HepG2 (cell line): ENCODE results near the gene LCP2. TPM values are rescaled to one million over a fixed set of nuclear protein-coding genes. Genes with fewer than 3 reads are reported as not detected.

Experiments
- ATAC-seq: fragments of 200-7000 bp; cut with Tn5 transposase; 3 replicates; pipeline ENCODE4 v1.9.1; 2020; ENCODE audit warnings: mild to moderate bottlenecking, moderate library complexity
- BruUV-seq: library from RNA; stranded (reverse); fragments of 400-500 nt; replicated peaks from 2 replicates; lab custom pipeline; 2021; lab: Mats Ljungman, UMichigan
- CTCF ChIA-PET: fragments of 300-600 bp; formaldehyde crosslinking; extraction: SDS; loops from one replicate; lab custom pipeline; 2021; ENCODE audit warnings: low total read pairs, inconsistent platforms, low intra/inter-chr PET ratio; lab: Yijun Ruan, JAX
- POLR2A ChIA-PET: fragments of 350-600 bp; sonication (Branson Sonifier 250); formaldehyde crosslinking; loops from one replicate; lab custom pipeline; 2020; ENCODE audit warnings: antibody characterized with exemption, inconsistent platforms; lab: Yijun Ruan, JAX
- DNase-seq: peaks from one replicate; pipeline ENCODE4 v3.0.0-alpha.2; 2015; ENCODE audit warnings: low spot score
- FAIRE-seq: peaks from 3 replicates; lab custom pipeline; 2011; peaks lifted over from hg19 to GRCh38; lab: Jason Lieb, UNC
- H2AFZ ChIP-seq: one replicate; pipeline ENCODE4 v1.6.1; 2011; ENCODE audit warnings: low read length, inconsistent platforms
- H3K27ac ChIP-seq: fragments of 300-600 bp; 3 replicates; pipeline ENCODE4 v1.8.0; 2011; ENCODE audit warnings: mixed run types, mild to moderate bottlenecking, mixed read lengths, low read length, inconsistent platforms; ENCODE audit not compliant: insufficient read depth; ENCODE audit errors: extremely low read length
- H3K27me3 ChIP-seq, 2 experiments: fragments of 200-600 bp in 1 of 2; 2 replicates in 1 of 2; 3 replicates in 1 of 2; pipeline versions ENCODE4 v1.6.0 to v1.8.0; 2011; ENCODE audit warnings: low read length in 2 of 2, mild to moderate bottlenecking in 2 of 2, moderate library complexity in 2 of 2, inconsistent platforms in 1 of 2; ENCODE audit not compliant: insufficient read depth in 2 of 2, control insufficient read depth in 1 of 2
- H3K36me3 ChIP-seq, 2 experiments: fragments of 200-600 bp in 1 of 2; replicated peaks in 1 of 2; 2 replicates in 1 of 2; 3 replicates in 1 of 2; pipeline versions ENCODE4 v1.5.1 to v1.8.0; 2011; ENCODE audit warnings: low read length in 2 of 2, inconsistent platforms in 1 of 2; ENCODE audit not compliant: insufficient read depth in 2 of 2, control insufficient read depth in 1 of 2
- H3K4me1 ChIP-seq: 2 replicates; pipeline ENCODE4 v1.5.1; 2012; ENCODE audit warnings: low read length, inconsistent platforms; ENCODE audit not compliant: insufficient read depth
- H3K4me2 ChIP-seq: 2 replicates; pipeline ENCODE4 v1.6.0; 2011; ENCODE audit warnings: low read depth, low read length, inconsistent platforms
- H3K4me3 ChIP-seq, 3 experiments: fragments of 200-600 bp in 1 of 3; sonication (generic), shearing (Covaris generic) in 1 of 3; replicated peaks in 1 of 3; 2 replicates each; pipeline ENCODE4 v1.5.1; 2011 to 2016; ENCODE audit warnings: low read length in 3 of 3, inconsistent platforms in 2 of 3, low read depth in 2 of 3, mild to moderate bottlenecking in 2 of 3, control low read depth in 1 of 3, mixed read lengths in 1 of 3; ENCODE audit not compliant: insufficient read depth in 1 of 3
- H3K79me2 ChIP-seq: one replicate; pipeline ENCODE4 v1.6.1; 2011; ENCODE audit warnings: low read length, inconsistent platforms; ENCODE audit not compliant: insufficient read depth
- H3K9ac ChIP-seq: 2 replicates; pipeline ENCODE4 v1.6.0; 2011; ENCODE audit warnings: mild to moderate bottlenecking, low read depth, low read length, inconsistent platforms; ENCODE audit not compliant: insufficient read depth
- H3K9me3 ChIP-seq: 2 replicates; pipeline ENCODE4 v1.5.1; 2012; ENCODE audit warnings: mild to moderate bottlenecking, low read length
- H4K20me1 ChIP-seq: 2 replicates; pipeline ENCODE4 v1.6.0; 2011; ENCODE audit warnings: inconsistent platforms, mild to moderate bottlenecking, low read length, moderate library complexity; ENCODE audit not compliant: insufficient read depth
- AHDC1 ChIP-seq: sonication (generic); formaldehyde crosslinking; IDR thresholded peaks from 2 replicates; pipeline ENCODE4 v1.5.1; 2020; ENCODE audit warnings: mild to moderate bottlenecking, missing genetic modification reagents, borderline replicate concordance
- CREB1 ChIP-seq, 2 experiments: fragments of 450-650 bp in 1 of 2; IDR thresholded peaks; 2 replicates each; pipeline ENCODE4 v1.6.1; 2016 to 2017; ENCODE audit warnings: control low read depth in 1 of 2, mild to moderate bottlenecking in 1 of 2, missing compliant biosample characterization in 1 of 2, missing genetic modification characterization in 1 of 2
- GMEB2 ChIP-seq: IDR thresholded peaks from 2 replicates; pipeline ENCODE4 v1.6.1; 2016; ENCODE audit warnings: missing biosample characterization, missing genetic modification reagents, low read depth
- POLR2G ChIP-seq: fragments of 200-400 bp; formaldehyde crosslinking; IDR thresholded peaks from 2 replicates; pipeline ENCODE4 v1.6.1; 2018; ENCODE audit warnings: mild to moderate bottlenecking, low read depth, low read length, moderate library complexity
- RAD51 ChIP-seq: fragments of 450-650 bp; IDR thresholded peaks from 2 replicates; pipeline ENCODE4 v1.6.1; 2016; ENCODE audit warnings: borderline replicate concordance
- ZNF136 ChIP-seq: sonication (generic); formaldehyde crosslinking; IDR thresholded peaks from 2 replicates; pipeline ENCODE4 v1.8.1; 2022; ENCODE audit warnings: low read depth, mild to moderate bottlenecking, moderate library complexity, missing genetic modification reagents
- ZNF343 ChIP-seq: sonication (generic); formaldehyde crosslinking; IDR thresholded peaks from 2 replicates; pipeline ENCODE4 v1.4.0; 2020; ENCODE audit warnings: mild to moderate bottlenecking, missing genetic modification reagents
- ZNF562 ChIP-seq: sonication (generic); formaldehyde crosslinking; IDR thresholded peaks from 2 replicates; pipeline ENCODE4 v1.8.0; 2022; ENCODE audit warnings: missing genetic modification reagents, borderline replicate concordance
- ZNF83 ChIP-seq: sonication (generic); formaldehyde crosslinking; IDR thresholded peaks from 2 replicates; pipeline ENCODE4 v1.4.0; 2020; ENCODE audit warnings: missing genetic modification reagents, mild to moderate bottlenecking, borderline replicate concordance
- ZSCAN9 ChIP-seq: IDR thresholded peaks from 2 replicates; pipeline ENCODE4 v1.6.1; 2016; ENCODE audit warnings: borderline replicate concordance
- WGBS: methylation state at CpG from one replicate; pipeline ENCODE4 v1.1.6; 2017; ENCODE audit warnings: low lambda C conversion rate; 5-methylcytosine and 5-hydroxymethylcytosine counted together
- in situ Hi-C: cut with HindIII; loops from 2 replicates; pipeline ENCODE4 v1.10.0; 2017; ENCODE audit warnings: low pct_unique_long_range_greater_than_20kb; ENCODE audit not compliant: extremely low pct_ligation_motif_present
- intact Hi-C: fragments of 100-400 bp; cut with micrococcal nuclease; formaldehyde crosslinking; loops from one replicate; pipeline ENCODE4 v1.10.0; 2022; ENCODE audit not compliant: unreplicated experiment
- polyA plus RNA-seq, 8 experiments: library from polyadenylated mRNA; depleted of rRNA in 3 of 8; stranded (reverse) in 7 of 8; unstranded in 1 of 8; fragments of >200 nt; fragmentation: Illumina TruSeq in 4 of 8; extraction: Trizol in 4 of 8; gene quantifications; 2 replicates each; pipeline versions ENCODE4 v1.2.1 to v1.2.3, GENCODE V29; 2011 to 2016; ENCODE audit warnings: low read depth in 4 of 8, missing spikeins in 1 of 8, mixed read lengths in 1 of 8; ENCODE audit not compliant: insufficient read depth in 1 of 8
- total RNA-seq, 5 experiments: library from RNA; depleted of rRNA; stranded (reverse); fragments of >200 nt; fragmentation: Illumina TruSeq; extraction: Trizol; gene quantifications; 2 replicates each; pipeline ENCODE4 v1.2.3, GENCODE V29; 2016; ENCODE audit warnings: low read depth in 1 of 5
- TF ChIP-seq, protein P1 (sequence below): sonication (generic); formaldehyde crosslinking; IDR thresholded peaks from 2 replicates; pipeline ENCODE4 v1.4.0; 2020; ENCODE audit warnings: mild to moderate bottlenecking, missing genetic modification reagents
- TF ChIP-seq, protein P2 (sequence below): sonication (generic); formaldehyde crosslinking; IDR thresholded peaks from 2 replicates; pipeline ENCODE4 v1.4.0; 2020; ENCODE audit warnings: mild to moderate bottlenecking, missing genetic modification reagents

Gene LCP2
- total and polyA plus RNA-seq, 2 of the 13 experiments (the other 11 are each of a cell fraction or from before 2014, with no cell fraction given), result not detected

DNA sequence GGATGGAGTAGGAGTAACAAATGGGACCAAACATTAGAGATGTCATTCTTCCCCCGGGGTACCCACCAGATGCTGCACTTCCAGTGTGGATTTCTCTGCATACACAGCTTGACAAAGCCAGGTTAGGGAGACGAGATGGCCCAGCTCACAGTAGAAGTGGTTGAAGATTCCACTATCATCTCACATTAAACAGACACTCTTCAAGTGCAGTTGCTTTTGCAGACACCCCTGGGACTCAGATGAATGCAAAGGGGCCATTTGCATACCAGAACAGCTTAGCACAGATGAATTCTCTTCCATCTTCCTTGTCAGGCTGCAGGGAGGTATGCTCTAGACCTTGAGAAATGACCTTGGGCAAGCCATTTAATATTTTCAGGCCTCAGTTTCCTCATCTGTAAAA lies 77.4 kb downstream of the LCP2 start:
- Histone ChIP-seq H3K27me3 (no peaks in the 10 kb centered on the region), H3K4me2 (no peak overlapping the region), H2AFZ (no peak overlapping the region), H3K4me1 (no peaks in the 10 kb centered on the region), H3K27ac (no peak overlapping the region), H3K36me3 (no peaks in the 10 kb centered on the region), H4K20me1 (no peaks in the 10 kb centered on the region), H3K4me3 (no peak overlapping the region), H3K9me3 (no peaks in the 10 kb centered on the region)
- intact Hi-C loops (no loop called here), in situ Hi-C loops (no loop called here)
- ChIA-PET POLR2A (no interaction called here), CTCF (no interaction called here)
- DNase-seq, result no peak
- no peak for ATAC-seq
- FAIRE-seq, result no peak
- BruUV-seq, result no TSS peak
- 0% methylated on average over 1 of the region's 2 CpGs for WGBS
- TF ChIP-seq, protein P1, sequence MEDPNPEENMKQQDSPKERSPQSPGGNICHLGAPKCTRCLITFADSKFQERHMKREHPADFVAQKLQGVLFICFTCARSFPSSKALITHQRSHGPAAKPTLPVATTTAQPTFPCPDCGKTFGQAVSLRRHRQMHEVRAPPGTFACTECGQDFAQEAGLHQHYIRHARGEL (CRISPR knock-in tag), result no peak
- no peak for TF ChIP-seq ZNF136 (CRISPR knock-in tag)
- TF ChIP-seq ZNF83 (CRISPR knock-in tag), result no peak
- no peak for TF ChIP-seq CREB1 (IDR thresholded peaks at IDR 0.05)
- TF ChIP-seq CREB1 (CRISPR knock-in tag; IDR thresholded peaks at IDR 0.05), result no peak
- TF ChIP-seq POLR2G, result no peak
- TF ChIP-seq ZSCAN9, result no peak
- no peak for TF ChIP-seq RAD51
- no peak for TF ChIP-seq GMEB2 (CRISPR knock-in tag)
- TF ChIP-seq, protein P2, sequence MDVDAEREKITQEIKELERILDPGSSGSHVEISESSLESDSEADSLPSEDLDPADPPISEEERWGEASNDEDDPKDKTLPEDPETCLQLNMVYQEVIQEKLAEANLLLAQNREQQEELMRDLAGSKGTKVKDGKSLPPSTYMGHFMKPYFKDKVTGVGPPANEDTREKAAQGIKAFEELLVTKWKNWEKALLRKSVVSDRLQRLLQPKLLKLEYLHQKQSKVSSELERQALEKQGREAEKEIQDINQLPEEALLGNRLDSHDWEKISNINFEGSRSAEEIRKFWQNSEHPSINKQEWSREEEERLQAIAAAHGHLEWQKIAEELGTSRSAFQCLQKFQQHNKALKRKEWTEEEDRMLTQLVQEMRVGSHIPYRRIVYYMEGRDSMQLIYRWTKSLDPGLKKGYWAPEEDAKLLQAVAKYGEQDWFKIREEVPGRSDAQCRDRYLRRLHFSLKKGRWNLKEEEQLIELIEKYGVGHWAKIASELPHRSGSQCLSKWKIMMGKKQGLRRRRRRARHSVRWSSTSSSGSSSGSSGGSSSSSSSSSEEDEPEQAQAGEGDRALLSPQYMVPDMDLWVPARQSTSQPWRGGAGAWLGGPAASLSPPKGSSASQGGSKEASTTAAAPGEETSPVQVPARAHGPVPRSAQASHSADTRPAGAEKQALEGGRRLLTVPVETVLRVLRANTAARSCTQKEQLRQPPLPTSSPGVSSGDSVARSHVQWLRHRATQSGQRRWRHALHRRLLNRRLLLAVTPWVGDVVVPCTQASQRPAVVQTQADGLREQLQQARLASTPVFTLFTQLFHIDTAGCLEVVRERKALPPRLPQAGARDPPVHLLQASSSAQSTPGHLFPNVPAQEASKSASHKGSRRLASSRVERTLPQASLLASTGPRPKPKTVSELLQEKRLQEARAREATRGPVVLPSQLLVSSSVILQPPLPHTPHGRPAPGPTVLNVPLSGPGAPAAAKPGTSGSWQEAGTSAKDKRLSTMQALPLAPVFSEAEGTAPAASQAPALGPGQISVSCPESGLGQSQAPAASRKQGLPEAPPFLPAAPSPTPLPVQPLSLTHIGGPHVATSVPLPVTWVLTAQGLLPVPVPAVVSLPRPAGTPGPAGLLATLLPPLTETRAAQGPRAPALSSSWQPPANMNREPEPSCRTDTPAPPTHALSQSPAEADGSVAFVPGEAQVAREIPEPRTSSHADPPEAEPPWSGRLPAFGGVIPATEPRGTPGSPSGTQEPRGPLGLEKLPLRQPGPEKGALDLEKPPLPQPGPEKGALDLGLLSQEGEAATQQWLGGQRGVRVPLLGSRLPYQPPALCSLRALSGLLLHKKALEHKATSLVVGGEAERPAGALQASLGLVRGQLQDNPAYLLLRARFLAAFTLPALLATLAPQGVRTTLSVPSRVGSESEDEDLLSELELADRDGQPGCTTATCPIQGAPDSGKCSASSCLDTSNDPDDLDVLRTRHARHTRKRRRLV (CRISPR knock-in tag), result no peak
- no peak for TF ChIP-seq AHDC1 (CRISPR knock-in tag)
- TF ChIP-seq ZNF562 (CRISPR knock-in tag), result no peak
- no peak for TF ChIP-seq ZNF343 (CRISPR knock-in tag)
- TF ChIP-seq, all 625 proteins: peak for 0
- no peaks in the 10 kb centered on the region for H3K79me2 ChIP-seq
- H3K9ac ChIP-seq, result no peak overlapping the region
